ENCODE results near the gene ITGB6.

DNA sequence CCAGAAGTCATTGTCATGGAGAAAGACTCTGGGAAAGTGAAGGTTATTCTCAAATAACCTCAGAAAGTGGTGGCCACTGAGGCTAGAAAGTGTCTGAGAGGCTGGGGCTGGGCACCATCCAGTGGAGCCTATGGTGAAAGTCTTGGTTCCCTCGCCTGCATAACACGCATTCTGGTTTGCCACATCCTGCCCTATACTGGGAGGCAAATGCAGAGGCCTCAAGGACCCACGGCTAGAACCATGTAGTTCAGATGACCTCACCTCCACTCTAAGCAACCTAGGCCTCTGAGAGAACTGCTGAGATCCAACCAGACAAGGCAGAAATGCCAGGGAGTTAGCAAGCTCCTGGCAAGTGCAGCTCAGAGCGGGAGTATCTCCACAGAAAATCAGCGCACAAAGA lies 5.1 kb downstream of the ITGB6 start:
- TF ChIP-seq, protein P1, sequence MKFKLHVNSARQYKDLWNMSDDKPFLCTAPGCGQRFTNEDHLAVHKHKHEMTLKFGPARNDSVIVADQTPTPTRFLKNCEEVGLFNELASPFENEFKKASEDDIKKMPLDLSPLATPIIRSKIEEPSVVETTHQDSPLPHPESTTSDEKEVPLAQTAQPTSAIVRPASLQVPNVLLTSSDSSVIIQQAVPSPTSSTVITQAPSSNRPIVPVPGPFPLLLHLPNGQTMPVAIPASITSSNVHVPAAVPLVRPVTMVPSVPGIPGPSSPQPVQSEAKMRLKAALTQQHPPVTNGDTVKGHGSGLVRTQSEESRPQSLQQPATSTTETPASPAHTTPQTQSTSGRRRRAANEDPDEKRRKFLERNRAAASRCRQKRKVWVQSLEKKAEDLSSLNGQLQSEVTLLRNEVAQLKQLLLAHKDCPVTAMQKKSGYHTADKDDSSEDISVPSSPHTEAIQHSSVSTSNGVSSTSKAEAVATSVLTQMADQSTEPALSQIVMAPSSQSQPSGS (IDR thresholded peaks at IDR 0.05; ENCODE audit: low read length): no peak
- TF ChIP-seq NRF1 (conservative IDR thresholded peaks at IDR 0.05; ENCODE audit: low read depth, low read length): no peak
- TF ChIP-seq, protein P2, sequence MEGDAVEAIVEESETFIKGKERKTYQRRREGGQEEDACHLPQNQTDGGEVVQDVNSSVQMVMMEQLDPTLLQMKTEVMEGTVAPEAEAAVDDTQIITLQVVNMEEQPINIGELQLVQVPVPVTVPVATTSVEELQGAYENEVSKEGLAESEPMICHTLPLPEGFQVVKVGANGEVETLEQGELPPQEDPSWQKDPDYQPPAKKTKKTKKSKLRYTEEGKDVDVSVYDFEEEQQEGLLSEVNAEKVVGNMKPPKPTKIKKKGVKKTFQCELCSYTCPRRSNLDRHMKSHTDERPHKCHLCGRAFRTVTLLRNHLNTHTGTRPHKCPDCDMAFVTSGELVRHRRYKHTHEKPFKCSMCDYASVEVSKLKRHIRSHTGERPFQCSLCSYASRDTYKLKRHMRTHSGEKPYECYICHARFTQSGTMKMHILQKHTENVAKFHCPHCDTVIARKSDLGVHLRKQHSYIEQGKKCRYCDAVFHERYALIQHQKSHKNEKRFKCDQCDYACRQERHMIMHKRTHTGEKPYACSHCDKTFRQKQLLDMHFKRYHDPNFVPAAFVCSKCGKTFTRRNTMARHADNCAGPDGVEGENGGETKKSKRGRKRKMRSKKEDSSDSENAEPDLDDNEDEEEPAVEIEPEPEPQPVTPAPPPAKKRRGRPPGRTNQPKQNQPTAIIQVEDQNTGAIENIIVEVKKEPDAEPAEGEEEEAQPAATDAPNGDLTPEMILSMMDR (IDR thresholded peaks at IDR 0.05 in 2 of 3, conservative IDR thresholded peaks at IDR 0.05 in 1 of 3; ENCODE audit: control insufficient read depth in 2 of 3, extremely low read depth in 1 of 3, insufficient read depth in 1 of 3, low read depth in 3 of 3, low read length in 3 of 3): no peak
- no peak for TF ChIP-seq CREB1 (IDR thresholded peaks at IDR 0.05; ENCODE audit: low read depth)
- TF ChIP-seq JUND (IDR thresholded peaks at IDR 0.05; ENCODE audit: low read depth, low read length): no peak
- no peak for TF ChIP-seq CEBPB (IDR thresholded peaks at IDR 0.05; ENCODE audit: borderline replicate concordance in 1 of 2, low read depth in 2 of 2, low read length in 2 of 2)
- TF ChIP-seq, protein P3, sequence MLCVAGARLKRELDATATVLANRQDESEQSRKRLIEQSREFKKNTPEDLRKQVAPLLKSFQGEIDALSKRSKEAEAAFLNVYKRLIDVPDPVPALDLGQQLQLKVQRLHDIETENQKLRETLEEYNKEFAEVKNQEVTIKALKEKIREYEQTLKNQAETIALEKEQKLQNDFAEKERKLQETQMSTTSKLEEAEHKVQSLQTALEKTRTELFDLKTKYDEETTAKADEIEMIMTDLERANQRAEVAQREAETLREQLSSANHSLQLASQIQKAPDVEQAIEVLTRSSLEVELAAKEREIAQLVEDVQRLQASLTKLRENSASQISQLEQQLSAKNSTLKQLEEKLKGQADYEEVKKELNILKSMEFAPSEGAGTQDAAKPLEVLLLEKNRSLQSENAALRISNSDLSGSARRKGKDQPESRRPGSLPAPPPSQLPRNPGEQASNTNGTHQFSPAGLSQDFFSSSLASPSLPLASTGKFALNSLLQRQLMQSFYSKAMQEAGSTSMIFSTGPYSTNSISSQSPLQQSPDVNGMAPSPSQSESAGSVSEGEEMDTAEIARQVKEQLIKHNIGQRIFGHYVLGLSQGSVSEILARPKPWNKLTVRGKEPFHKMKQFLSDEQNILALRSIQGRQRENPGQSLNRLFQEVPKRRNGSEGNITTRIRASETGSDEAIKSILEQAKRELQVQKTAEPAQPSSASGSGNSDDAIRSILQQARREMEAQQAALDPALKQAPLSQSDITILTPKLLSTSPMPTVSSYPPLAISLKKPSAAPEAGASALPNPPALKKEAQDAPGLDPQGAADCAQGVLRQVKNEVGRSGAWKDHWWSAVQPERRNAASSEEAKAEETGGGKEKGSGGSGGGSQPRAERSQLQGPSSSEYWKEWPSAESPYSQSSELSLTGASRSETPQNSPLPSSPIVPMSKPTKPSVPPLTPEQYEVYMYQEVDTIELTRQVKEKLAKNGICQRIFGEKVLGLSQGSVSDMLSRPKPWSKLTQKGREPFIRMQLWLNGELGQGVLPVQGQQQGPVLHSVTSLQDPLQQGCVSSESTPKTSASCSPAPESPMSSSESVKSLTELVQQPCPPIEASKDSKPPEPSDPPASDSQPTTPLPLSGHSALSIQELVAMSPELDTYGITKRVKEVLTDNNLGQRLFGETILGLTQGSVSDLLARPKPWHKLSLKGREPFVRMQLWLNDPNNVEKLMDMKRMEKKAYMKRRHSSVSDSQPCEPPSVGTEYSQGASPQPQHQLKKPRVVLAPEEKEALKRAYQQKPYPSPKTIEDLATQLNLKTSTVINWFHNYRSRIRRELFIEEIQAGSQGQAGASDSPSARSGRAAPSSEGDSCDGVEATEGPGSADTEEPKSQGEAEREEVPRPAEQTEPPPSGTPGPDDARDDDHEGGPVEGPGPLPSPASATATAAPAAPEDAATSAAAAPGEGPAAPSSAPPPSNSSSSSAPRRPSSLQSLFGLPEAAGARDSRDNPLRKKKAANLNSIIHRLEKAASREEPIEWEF (IDR thresholded peaks at IDR 0.05; ENCODE audit: insufficient replicate concordance, low read depth, low read length): no peak
- no peak for TF ChIP-seq RFX5 (IDR thresholded peaks at IDR 0.05; ENCODE audit: low read depth, low read length)
- no peak for TF ChIP-seq SKIL (IDR thresholded peaks at IDR 0.05; ENCODE audit: low read depth, poor library complexity, severe bottlenecking)
- TF ChIP-seq SRF (IDR thresholded peaks at IDR 0.05; ENCODE audit: low read depth in 2 of 2, low read length in 2 of 2): no peak
- no peak for TF ChIP-seq SIX5 (IDR thresholded peaks at IDR 0.05; ENCODE audit: low read depth, low read length, severe bottlenecking)
- TF ChIP-seq, protein P4, sequence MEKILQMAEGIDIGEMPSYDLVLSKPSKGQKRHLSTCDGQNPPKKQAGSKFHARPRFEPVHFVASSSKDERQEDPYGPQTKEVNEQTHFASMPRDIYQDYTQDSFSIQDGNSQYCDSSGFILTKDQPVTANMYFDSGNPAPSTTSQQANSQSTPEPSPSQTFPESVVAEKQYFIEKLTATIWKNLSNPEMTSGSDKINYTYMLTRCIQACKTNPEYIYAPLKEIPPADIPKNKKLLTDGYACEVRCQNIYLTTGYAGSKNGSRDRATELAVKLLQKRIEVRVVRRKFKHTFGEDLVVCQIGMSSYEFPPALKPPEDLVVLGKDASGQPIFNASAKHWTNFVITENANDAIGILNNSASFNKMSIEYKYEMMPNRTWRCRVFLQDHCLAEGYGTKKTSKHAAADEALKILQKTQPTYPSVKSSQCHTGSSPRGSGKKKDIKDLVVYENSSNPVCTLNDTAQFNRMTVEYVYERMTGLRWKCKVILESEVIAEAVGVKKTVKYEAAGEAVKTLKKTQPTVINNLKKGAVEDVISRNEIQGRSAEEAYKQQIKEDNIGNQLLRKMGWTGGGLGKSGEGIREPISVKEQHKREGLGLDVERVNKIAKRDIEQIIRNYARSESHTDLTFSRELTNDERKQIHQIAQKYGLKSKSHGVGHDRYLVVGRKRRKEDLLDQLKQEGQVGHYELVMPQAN (conservative IDR thresholded peaks at IDR 0.05): no peak
- no peak for TF ChIP-seq CBFB (IDR thresholded peaks at IDR 0.05; ENCODE audit: low read depth)

Data from GM12878 (cell line).